Breast epithelium (tissue), 3 donors: ENCODE measurements around the gene VAV3.

Experiments used
- CTCF ChIP-seq, 3 donors: fragments of 450-650 bp; IDR thresholded peaks; one replicate each; pipeline ENCODE4 v1.5.1; 2016 to 2017; ENCODE audit warnings: antibody characterized with exemption in 3 of 3, mild to moderate bottlenecking in 3 of 3, moderate library complexity in 3 of 3
- POLR2A ChIP-seq: fragments of 450-650 bp; IDR thresholded peaks from one replicate; pipeline ENCODE4 v1.6.1; 2016; ENCODE audit warnings: antibody characterized with exemption, mild to moderate bottlenecking, moderate library complexity

DNA sequence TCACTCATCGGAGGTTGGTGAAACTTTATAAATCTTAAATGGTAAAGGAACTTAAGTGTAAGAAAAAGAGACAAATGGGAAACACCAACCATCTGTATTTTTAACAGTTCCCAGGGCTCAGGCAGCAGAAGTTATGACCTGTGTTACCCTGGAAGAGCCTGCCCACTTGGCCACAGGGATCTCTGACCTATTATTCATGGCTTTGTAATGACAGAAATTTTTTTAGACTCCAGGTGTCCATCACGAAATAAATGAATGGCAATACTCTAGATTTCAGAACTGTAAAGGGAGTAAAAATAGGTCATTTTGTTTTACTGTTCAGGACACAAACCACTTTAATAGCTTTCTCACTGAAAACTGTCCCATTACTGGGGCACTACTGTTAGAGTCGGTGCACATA is 389.8 kb downstream of the VAV3 start:
- TF ChIP-seq CTCF (IDR thresholded peaks at IDR 0.05) (no peak), POLR2A (no peak)
